ENCODE data around the gene CNFN.
"Not testable (repeated sequence)": the region's sequence is repeated elsewhere in the genome, so short reads cannot be mapped to it uniquely, and the experiment has no call there.

Gene CNFN

GRCh38 chr19:42351079-42351735, 38.9 kb downstream of the CNFN start:
- no peak for DNase-seq (ENCODE audit: low spot score)

DNA sequence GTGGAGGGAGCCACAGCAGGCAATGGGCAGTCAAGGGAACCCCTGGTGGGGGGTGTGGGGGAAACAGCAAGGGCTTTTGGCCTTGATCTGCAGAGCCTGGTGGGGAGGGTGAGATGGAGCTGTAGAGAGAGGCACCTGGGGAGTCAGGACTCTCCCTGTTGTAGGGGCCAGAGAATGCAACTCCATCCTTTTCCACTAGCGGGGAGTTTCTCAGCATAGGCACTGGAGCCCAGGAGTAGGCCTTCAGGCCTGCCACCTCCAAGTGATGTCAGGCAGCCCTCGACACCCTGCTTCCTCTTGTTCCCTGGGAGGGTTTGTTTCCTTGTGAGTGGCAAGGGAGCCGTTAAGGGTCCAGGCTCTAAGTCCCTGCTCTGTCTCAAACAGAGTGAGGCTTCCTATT, 39.7 kb downstream of the CNFN start:
- no peak for DNase-seq (ENCODE audit: low spot score)

GRCh38 chr19:42349378-42350107, 40.6 kb downstream of the CNFN start:
- no peak for DNase-seq (ENCODE audit: low spot score)

GRCh38 chr19:42348211-42348610, 41.9 kb downstream of the CNFN start:
- DNase-seq (ENCODE audit: low spot score) = no peak

GRCh38 chr19:42345191-42345812, 44.8 kb downstream of the CNFN start:
- no peak for DNase-seq (ENCODE audit: low spot score)

DNA sequence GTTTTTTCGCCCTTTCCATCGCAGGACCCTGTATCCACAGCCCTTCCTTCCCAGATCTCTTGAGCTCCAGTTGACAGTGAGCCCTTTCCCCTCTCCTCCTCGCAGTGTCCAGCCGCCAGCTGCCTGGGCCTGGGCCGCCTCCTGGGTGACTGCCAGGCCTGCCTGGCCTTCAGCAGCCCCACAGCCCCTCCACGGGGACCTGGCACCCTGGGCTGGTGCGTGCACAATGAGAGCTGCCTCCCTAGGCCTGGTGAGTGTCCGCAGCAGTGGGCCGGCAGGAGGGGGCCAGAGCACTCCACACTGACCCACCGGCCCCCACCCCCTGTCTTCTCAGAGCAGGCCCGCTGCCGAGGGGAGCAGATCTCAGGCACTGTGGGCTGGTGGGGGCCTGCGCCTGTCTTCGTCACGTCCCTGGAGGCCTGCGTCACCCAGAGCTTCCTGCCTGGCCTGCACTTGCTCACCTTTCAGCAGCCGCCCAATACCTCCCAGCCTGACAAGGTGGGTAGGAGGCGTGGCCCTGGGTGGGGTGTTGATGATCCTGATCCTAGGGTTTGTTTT, 45.7 kb downstream of the CNFN start:
- no peak for DNase-seq (ENCODE audit: low spot score)

DNA sequence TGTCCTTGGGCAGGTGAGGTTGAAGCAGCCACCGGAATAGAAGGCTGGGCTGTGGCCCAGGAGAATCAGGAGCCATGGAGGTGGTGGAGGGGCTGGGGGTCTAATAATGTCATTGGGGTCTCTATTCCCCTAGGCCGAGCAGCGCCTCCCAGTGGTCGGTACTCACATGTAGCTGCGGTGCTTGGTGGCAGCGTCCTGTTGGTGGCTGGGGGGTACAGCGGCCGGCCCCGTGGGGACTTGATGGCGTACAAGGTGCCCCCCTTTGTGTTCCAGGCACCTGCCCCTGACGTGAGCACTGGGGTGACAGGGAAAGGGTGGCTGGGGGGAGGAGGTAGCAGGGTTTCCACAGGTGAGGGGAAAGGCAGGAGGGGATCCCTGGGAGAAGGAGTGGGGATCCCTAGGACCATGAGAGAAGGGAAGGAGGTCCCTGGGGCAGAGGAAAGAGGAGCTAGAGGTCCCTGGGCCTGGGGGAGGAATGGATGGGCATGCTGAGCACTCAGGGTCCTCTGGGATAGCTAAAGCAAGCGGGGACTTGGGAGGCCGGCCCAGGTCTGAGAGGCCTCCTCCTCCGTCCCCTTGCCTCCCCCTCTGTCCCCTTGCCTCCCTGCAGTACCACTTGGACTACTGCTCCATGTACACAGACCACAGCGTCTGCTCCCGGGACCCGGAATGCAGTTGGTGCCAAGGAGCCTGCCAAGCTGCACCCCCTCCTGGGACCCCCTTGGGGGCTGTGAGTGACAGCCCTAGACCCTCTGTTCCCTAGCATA, 46.6 kb downstream of the CNFN start:
- no peak for DNase-seq (ENCODE audit: low spot score)

GRCh38 chr19:42339922-42340321, 50.2 kb downstream of the CNFN start:
- DNase-seq (ENCODE audit: low spot score) = not testable (repeated sequence)

GRCh38 chr19:42339126-42339860, 50.8 kb downstream of the CNFN start:
- DNase-seq (ENCODE audit: low spot score) = not testable (repeated sequence)

Data from SW480 (cell line).